GM12892 (cell line): ENCODE results near the gene ATAD3B.
"Not testable (repeated sequence)": the region's sequence is repeated elsewhere in the genome, so short reads cannot be mapped to it uniquely, and the experiment has no call there.

Experiments used
- POLR2A ChIP-seq: IDR thresholded peaks from 2 replicates; pipeline ENCODE4 v1.6.1; 2011; ENCODE audit warnings: low read depth, low read length, control low read depth
- POLR2AphosphoS5 ChIP-seq: IDR thresholded peaks from 2 replicates; pipeline ENCODE4 v1.6.1; 2011; ENCODE audit warnings: low read depth, low read length, control low read depth
- TAF1 ChIP-seq: IDR thresholded peaks from 2 replicates; pipeline ENCODE4 v1.6.1; 2011; ENCODE audit warnings: low read depth, mild to moderate bottlenecking, control low read depth, low read length, borderline replicate concordance

- not testable (repeated sequence) for TF ChIP-seq TAF1, POLR2AphosphoS5, POLR2A
These were observed 51.7 kb downstream of the ATAD3B start for GRCh38 chr1:1523226-1523625.
